HG03095 (cell line): ENCODE data around the gene ARSJ.
"Not testable (repeated sequence)": the region's sequence is repeated elsewhere in the genome, so short reads cannot be mapped to it uniquely, and the experiment has no call there.

Experiments
- ATAC-seq: cut with Tn5 transposase; IDR thresholded peaks from one replicate; pipeline ENCODE4 v1.9.1; 2021; ENCODE audit warnings: moderate library complexity; ENCODE audit not compliant: unreplicated experiment

ARSJ gene

GRCh38 chr4:113959539-113959937 is 19.9 kb downstream of the ARSJ start:
- no peak for ATAC-seq

DNA sequence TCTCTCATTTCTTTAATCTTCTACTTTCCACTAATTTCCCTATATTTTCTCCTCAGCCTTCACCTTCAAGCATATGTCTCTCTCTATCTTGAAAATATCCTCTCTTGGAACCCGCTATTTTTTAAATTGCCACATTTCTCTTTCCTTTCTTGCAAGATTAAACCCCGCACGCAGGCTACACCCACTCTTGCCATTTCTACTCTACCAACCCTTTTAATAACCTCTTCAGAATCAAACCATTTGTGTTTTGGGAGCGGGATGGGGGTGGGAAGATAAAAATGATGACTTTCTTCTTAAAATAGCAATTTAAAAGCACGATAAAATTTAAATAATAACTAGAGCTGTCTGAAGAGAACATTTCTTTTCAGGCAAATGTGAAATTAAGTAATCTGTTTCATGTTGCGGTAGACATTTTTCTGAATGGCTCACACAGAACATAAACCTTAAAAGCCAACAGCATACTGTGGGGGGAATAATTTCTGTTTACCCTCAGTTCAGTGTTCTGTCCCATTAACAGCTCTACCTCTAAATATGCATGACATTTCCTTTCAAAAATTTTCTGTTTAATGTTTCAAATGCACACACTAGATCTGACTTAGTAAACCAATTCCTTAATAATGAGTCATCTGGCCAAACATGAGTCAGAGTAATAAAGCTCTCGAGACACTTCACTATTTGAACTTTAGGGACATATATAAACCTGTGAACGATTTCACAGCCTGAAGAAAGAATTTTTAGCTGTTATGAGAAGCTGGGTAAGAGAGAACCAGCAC is 20.5 kb downstream of the ARSJ start:
- ATAC-seq, result no peak

- ATAC-seq, result no peak
These were observed 21.5 kb downstream of the ARSJ start for GRCh38 chr4:113957956-113958355.

DNA sequence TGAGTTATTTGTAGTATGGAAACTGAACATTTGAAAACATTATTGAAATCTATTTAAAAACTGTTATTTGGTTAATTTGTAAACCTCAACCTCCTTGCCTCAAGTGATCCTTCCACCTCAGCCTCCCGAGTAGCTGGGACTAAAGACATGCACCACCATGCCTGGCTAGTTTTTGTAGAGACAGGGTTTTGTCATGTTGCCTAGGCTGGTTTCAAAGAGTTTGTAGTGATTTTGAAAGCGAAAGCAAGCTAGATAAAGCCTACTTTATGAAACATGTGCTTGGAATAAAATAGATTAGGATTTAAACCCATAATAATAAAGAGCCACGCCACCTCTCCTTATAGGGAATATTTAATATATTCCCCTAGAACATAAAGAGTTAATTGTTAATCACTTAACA is 23.5 kb downstream of the ARSJ start:
- ATAC-seq, result no peak

DNA sequence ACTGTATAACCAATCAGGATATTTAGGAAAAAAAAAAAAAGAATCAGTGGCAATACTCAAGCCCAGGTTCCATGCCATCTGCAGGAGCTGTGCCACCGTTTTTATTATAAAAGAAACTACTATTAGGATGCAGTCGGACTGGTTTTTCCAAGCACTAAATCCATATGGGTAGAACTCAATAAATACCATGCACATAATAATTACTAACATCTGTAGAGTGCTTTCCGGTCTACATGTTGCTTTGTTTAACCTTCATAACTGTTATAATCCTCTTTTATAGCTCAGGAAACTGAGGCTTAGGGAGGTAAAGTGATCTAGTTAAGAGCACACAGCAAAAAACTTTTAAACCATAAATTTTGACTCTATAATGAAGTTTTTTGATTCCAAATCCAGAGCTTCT is 24.0 kb downstream of the ARSJ start:
- ATAC-seq, result no peak

DNA sequence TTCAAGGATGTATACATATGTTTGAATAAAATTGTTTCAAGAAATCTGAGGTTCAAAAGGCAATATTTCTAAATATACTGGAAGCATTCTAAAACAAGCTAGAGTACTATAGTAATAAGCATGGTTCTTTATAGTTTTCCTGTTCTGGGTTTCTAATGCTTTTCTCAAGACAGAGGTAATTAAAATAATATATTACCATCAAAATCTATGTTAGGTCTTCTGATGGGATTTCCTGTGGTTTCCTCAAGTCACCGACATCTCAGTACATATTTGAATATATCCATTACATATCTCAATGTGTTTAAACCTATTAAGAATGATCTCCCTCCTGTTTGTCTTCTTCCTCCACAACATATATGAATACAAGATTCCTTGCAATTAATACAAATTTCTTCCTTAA is 25.6 kb downstream of the ARSJ start:
- no peak for ATAC-seq

DNA sequence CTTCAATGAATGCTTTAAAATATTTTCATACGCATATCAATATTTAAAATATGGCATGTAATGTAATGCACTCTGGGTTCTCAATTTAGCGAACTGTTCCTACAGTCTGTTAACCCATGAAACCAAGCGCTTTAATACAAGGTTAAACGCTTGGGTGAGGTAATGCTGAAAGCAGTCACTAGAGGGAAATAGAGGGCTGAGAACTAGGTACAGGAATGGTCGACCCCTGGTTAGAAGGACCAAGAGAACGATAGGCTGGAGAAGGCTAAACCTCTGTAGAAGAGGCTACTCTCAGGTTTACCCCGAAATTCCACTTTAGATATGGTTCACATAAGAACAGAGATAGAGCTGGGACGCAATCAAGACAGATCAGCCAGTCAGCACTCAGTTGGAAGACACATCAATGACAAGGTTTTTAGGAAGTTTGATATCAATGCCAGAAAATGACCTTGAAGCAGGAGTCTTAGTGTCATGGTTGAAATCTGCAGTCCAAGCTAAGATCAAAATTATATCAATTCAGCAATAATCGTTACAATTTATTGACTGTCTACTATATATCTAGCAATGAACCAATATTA is 26.9 kb downstream of the ARSJ start:
- peak; percentile 91 for ATAC-seq

DNA sequence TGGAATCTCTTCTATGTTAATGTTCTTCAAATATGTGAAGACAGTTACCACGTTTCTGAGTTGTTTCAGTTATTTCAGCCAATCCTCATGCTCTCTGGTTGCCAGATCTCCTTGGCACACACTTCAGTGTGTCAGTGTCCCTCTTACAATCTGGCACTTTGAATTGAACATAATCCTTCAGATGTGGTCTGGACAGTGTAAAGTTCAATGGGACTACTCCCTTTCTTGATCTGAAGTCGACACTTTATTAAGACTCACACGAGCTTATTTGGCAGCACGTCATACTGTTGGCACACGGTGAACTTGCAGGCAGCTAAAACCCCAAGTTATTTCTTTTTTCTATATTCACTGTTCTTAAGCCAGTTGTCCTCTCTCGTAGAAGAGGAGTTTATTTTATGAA is 28.2 kb downstream of the ARSJ start:
- no peak for ATAC-seq

DNA sequence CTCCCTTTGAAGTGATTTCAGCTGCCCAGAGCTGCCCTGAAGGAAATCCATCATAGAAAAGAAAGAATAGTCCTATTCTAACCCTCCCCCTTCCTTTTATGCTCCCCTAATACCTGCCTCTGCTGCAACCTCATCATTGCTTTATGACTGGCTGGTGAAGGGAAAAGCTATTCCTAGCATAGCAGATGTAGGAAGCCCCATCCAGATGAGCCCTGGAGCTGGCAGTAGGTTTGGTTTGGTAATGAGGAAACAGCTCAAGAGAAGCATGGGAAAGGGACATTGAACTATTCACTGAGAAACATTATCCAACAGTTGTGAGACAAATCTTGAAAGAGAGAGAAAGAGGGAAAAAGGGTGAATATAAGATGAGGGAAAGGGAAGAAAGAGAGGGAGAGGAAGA is 29.2 kb downstream of the ARSJ start:
- ATAC-seq, result no peak

GRCh38 chr4:113947484-113947883 is 32.0 kb downstream of the ARSJ start:
- ATAC-seq, result no peak

DNA sequence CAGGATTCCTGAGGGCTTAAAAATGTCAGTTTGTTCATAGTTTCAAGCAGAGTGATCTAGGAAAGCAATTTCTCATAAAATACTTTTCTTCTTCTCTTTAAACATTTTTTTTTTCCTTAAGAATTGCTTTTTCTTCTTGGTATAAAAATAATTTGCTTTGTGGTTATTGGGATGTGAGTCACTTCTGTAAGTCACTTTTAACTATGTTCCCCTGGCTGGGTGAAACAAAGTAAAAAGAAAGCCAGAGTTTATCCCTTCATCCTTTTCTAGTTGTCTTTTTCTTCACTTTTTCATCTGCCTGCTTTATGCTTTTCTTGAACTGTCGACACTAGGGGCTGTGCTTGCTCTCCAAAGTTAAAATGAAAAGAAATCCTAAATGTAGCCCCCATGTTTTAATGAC is 33.5 kb downstream of the ARSJ start:
- no peak for ATAC-seq

GRCh38 chr4:113943863-113944262 is 35.6 kb downstream of the ARSJ start:
- ATAC-seq, result no peak

DNA sequence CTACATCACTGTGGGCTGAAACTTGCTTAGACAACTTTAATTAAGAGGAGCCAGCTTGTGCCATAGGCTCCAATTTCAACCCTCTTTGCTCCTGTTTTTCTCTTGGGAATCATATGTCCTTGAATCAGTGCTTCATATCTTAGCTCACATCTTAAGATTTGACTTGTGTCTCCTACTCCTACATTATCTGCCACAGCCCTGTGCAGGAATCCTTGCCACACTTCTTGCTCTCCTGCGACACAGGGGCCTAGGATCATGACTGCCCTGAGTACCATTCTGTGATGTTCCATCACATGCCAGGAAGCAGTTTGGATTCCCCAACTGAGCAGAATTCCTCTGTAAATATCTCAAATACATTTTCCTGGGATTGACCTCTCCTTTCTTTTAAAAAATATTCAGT is 36.4 kb downstream of the ARSJ start:
- ATAC-seq, result no peak

GRCh38 chr4:113941836-113942235 is 37.6 kb downstream of the ARSJ start:
- no peak for ATAC-seq

- ATAC-seq, result not testable (repeated sequence)
These were observed 39.3 kb downstream of the ARSJ start for GRCh38 chr4:113940103-113940502.

DNA sequence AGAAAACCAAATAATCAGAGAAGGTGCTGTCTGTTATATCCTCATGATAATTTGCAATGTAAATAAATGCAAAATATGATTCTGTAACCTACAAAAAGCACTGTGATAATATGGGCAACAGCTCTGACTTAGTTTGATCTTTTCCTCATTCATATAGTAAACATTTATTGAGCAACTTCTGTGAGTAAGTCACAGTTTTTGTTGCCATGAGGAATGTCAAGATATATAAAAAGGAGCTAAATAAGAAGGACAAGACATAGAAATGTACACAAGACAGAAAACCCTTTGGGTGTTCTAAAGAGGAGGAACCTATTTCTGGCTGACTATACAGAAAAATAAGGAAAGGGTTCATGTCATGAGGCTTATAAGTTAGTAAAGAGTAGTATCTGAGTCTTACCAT is 44.3 kb downstream of the ARSJ start:
- ATAC-seq, result no peak

DNA sequence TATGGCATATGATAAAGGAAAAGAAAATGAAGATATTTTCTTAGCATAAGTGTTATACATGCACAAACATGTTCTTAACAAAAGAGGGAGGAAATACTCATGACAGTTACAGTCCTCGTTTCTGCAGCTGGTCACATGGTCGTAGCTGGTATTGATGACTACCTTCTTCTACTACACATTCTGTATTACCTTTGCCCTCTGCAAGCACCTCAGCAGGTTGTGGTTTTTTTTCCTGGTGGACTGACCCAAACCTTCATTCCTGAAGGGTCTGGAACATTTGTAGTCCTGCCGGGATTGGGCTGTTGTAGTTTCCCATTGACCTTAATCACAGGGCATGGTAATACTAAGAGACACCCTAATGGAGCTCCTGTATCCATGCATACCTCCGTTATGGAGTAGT is 54.7 kb downstream of the ARSJ start:
- ATAC-seq, result not testable (repeated sequence)

DNA sequence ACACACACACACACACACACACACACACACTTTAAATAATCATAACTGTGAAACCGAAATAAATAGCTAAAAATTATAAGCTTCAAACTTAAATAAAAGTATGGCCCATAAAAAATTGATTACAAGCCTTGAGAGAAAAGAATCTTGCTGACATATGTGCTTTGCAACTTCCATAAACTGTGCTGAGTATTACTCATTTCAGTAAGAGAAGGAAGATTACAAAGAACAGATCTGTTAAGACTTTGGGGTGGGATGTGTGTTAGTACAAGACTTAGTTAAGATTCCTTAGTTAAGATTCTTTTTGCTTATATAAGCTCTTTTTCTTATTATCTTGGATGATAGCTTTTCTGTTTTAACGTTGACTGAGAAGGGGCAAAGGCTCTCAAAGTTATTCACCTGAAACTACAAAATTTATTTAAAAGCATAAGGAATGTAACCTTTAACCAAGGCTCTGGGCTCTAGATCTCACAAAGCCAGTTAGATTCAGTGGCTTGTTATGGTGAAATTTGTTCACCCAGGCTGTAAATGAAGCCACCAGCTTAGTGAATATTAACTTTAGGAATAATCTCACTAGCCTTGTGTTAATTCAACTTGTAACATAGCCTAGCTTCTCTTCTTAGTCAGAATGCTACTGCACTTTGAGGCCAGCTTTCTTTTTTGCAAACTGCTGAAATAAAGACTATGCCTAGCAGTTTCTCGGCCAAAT is 58.2 kb downstream of the ARSJ start:
- no peak for ATAC-seq

DNA sequence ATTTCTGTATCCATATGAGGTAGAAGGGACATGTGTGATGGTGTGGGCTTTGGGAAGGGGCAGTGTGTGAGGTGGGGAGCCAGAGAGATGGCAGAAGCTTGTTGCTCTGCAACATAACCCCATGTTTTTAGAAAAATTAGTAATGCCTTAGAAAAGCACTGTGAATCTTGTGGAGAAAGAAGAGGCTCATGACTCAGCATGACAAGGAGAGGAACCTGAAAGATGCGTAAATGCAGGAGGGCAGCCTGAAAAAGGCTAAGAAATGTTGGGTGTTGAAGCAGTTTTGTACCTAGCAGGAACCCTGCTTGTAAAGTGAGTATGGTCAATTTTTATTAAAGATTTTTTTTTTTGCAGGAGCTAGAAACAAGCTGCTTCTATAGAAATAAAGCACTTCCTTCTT is 59.8 kb downstream of the ARSJ start:
- ATAC-seq, result no peak

DNA sequence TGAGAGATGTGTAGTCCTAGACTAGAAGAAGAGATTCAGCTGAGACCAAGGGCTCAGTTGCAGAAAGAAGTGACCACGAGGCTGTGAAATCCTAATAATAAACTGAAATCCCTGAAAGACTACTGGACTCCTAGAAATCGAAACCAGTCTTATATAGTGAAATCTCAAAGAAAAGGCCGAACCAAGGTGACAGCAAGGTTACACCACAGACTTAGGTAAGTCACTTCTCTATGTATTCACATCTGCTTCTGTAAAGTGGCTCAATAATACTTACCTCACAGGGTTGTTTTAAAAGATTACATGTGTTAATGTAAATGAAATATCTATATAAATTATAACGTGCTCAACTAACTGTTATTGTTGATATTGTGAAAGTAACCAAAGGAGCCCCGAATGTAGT is 60.3 kb downstream of the ARSJ start:
- no peak for ATAC-seq

DNA sequence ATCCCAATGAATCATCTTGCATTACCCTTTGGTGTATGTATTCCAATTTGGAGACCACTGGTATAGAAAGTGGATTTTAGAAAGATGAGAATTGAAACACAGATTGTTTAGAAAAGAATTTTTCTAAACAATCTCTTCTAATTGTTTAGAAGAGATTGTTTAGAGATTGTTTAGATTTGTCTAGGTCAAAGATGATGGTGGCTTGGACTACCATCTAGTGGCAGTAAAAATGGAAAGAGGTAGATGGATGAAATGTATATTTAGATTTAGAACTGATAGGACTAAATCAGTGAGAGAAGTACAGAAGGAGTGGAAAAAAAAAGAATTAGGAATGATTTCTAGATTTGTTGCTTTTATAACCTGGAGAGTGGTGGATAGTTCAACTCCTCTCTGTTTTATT is 70.6 kb downstream of the ARSJ start:
- no peak for ATAC-seq

- ATAC-seq, result no peak
These were observed 71.9 kb downstream of the ARSJ start for GRCh38 chr4:113907559-113907958.
